GM18861 (cell line): ENCODE results near the gene CFAP73.
"Not testable (repeated sequence)": the region's sequence is repeated elsewhere in the genome, so short reads cannot be mapped to it uniquely, and the experiment has no call there.

Source experiments
- ATAC-seq: cut with Tn5 transposase; IDR thresholded peaks from one replicate; pipeline ENCODE4 v1.9.1; 2021; ENCODE audit not compliant: unreplicated experiment

CFAP73 gene

DNA sequence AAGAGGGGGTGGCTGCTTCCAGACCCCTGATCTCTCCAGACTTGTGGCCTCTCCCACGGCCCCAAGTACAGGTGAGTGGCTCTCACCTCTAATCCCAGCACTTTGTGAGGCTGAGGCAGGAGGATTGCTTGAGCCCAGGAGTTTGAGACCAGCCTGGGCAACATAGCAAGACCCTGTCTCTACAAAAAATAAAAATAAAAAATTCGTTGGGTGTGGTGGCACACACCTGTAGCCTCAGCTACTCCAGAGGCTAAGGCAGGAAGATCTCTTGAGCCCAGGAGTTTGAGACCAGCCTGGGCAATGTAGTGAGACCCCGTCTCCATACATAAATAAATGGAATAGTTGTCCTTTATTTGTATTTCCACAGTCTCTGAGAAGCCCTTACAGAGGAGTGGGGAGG, 7.8 kb upstream of the CFAP73 start:
- not testable (repeated sequence) for ATAC-seq

DNA sequence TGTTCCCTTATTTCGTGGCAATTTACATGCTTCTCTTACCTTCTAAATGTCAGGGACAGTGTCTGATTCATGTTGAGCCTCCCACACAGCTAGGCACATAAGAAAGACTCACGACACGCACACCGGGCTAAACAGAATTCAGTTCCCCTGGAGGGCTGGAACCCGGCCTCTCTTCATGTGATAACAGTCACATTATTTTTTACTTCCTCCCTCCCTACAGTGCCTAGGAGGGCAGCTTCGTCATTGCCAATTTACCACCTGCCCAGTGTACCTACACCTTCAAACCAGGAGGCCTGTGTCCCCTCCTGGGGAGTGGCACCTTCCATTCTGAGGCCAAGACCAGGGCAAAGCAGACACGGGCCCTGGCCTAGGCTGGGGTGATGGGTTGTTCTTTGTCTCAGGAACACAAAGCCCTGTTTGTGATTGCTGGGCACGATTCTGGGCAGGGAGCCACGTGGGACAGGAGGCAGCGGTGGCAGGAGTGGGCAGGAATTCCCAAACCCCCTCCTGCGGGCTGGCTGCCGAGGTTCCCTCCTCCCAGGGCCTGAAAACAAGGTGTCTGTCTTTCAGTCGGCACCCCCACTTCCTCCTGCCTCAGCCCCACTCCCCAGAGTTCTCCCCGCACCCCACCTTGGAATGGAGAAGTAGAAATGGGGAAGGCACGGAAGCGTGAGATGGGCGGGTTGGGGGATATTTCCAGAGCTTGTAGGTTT, 7.2 kb upstream of the CFAP73 start:
- no peak for ATAC-seq

DNA sequence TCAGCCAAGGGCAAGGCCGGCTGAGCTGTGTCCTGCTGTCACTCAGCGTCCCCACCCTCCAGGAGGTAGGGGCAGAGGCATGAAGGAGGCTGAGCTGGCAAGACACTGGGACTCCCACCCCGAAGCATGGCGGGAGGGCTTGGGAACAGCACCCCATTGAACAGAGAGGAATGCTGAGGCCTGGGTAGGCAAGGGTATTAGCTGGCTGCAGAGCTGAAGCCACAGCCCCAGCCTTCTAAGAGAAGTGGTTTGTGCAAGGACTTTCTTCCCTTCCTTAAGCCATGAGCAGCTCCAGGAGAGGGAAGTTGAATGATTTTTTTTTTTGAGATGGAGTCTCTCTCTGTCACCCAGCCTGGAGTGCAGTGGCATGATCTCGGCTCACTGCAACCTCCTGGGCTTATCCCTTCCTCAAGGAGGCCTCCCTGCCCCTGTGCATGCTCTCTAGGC, 6.6 kb upstream of the CFAP73 start:
- no peak for ATAC-seq

DNA sequence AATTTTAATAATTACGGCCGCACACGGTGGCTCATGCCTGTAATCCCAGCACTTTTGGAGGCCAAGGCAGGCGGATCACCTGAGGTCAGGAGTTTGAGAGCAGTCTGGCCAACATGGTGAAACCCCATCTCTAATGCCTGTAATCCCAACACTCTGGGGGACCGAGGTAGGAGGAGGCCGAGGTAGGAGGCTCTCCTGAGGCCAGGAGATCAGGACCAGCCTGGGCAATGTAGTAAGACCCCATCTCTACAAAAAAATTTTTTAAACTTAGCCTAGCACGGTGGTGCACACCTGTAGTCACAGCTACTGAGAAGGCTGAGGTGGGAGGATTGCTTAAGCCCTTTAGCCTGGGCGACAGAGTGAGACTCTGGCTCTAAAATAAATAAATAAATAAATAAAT, 5.6 kb upstream of the CFAP73 start:
- no peak for ATAC-seq

DNA sequence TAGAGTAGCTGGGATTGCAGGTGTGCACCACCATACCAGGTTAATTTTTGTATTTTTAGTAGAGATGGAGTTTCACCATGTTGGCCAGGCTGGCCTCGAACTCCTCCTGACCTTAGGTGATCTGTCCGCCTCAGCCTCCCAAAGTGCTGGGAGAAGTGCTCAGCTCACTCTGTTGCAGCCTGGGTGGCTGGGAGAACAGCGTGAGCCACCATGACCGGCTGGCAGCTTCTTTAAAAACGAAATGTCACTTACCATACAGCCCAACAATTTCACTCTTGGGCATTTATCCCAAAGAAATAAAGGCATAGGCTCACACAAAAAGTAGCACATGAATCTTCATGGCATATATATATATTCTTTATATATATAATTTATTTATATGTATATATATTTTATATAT, 4.7 kb upstream of the CFAP73 start:
- no peak for ATAC-seq

DNA sequence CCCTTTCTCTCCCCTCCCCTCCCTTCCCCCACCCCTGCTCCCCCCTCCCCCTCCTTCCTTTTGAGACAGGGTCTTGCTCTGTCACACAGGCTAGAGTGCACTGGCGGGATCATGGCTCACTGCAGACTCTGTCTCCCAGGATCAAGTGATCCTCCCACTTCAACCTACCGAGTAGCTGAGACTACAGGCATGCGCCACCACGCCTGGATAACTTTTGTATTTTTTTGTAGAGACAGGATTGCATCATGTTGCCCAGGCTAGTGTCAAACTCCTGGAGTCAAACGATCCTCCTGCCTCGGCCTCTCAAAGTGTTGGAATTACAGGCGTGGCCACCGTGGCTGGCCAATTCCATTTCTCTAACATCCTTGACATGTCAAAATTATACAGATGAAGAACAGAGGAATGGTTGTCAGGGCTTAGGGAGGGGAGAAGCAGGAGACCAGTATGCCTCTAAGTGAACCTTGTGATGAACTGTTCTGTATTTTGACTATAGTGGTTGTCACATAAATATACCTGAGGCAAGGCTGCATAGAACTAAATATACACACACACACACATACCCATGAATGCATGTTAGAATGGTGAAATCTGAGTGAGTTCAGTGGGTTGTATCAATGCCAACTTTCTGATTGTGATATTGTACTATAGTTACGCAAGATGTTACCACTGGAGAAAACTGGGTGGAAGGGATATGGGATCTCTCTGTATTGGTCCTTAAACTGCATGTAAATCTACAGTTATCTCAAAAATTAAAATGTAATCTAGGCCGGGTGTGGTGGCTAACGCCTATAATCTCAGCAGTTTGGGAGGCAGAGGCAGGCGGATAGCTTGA, 3.6 kb upstream of the CFAP73 start:
- ATAC-seq = no peak

DNA sequence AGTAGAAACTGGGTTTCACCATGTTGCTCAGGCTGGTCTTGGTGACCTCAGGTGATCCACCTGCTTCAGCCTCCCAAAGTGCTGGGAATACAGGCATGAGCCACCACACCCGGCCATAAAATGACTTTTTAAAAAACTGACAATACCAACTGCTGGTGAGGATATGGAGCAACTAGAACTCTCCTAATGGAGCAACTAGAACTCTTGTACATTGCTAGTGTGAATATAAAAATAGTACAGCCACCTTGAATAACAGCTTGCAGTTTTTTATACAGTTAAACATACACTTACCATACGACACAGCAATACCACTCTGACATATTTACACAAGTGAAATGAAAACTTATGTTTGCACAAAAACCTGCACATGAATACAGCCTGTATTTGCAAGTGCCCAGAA, 2.5 kb upstream of the CFAP73 start:
- no peak for ATAC-seq

DNA sequence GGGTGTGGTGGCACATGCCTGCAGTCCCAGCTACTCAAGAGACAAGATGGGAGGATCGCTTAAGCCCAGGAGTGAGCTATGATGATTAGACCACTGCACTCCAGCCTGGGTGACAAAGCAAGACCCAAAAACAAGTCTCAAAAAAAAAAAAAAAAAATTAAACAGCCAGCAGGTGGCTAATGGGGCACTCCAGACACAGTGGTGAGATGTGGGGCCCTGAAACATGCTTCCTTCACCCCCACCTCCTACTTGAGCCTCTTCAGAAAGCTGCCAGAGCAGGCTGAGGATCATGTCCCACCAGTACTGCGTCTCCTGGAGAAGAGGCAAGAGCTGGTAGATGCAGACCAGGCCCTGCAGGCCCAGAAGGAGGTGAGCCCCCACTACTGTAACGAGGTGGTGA, 2.1 kb downstream of the CFAP73 start:
- ATAC-seq = no peak

DNA sequence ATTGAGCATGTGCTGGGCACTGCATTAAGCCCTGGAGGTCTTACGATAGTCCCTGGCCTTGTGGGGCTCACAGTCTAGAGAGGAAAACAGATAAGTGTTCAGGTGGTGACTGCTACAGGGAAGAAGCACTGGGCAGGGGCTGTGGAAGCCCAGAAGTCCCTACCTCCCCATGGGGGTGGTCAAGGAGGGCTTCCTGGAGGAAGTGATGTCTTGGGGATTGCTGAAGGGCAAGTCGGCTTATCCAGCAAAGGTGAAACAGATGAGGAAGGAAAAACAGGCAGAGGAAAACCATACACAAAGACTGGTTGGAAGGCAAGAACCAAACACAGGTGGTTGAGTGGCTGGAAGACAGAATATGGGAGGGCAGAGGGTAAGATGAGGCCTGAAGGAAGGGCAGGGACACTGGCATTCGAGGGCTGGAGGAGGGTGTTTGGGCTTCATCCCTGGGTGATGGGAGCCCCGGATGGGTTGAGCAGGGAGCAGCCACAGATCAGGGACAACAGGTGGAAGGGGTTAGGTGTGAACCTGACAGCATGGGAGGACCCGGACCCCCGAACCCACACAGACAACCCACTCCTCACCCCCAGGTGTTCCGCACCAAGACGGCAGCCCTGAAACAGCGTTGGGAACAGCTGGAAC, 2.8 kb downstream of the CFAP73 start:
- no peak for ATAC-seq

DNA sequence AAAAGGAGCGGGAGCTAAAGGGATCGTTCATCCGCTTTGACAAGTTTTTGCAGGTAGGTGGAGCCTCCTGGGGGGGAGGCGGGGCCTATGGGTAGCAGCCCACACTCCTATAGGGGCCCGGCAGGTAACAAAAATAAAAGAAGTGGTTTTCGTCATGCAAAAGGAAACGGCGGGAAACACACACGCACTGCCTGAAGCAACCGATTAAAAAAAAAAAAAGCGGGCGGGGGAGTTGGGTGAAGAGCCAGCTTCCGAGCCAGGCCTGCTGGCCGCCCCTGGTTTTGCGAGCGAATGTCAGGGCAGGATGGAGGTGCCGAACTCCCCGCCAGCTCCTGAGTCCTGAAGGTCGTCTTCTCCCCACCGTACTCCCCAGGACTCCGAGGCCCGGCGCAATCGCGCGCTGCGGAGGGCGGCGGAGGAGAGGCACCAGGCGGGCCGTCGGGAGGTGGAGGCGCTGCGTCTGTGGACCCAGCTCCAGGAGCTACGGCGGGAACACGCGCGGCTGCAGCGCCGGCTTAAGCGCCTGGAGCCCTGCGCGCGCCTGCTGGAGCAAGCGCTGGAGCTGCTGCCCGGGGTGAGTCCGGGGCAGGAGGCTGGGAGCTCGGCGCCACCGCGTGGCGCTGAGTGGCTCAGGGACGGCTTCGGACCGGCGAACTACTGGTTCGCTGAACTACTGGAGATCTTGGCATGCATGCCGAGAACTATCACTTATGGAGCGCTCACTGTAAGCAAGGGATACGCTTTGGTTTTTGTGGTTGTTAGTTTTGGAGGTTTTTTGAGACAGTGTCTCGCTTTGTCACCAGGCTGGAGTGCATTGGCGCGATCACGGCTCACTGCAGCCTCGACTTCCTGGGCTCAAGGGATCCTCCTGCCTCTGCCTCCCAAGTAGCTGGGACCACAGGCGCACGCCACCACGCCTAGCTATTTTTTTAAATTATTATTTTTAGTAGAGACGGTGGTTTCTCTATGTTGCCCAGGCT, 3.6 kb downstream of the CFAP73 start:
- peak; percentile 49 for ATAC-seq

DNA sequence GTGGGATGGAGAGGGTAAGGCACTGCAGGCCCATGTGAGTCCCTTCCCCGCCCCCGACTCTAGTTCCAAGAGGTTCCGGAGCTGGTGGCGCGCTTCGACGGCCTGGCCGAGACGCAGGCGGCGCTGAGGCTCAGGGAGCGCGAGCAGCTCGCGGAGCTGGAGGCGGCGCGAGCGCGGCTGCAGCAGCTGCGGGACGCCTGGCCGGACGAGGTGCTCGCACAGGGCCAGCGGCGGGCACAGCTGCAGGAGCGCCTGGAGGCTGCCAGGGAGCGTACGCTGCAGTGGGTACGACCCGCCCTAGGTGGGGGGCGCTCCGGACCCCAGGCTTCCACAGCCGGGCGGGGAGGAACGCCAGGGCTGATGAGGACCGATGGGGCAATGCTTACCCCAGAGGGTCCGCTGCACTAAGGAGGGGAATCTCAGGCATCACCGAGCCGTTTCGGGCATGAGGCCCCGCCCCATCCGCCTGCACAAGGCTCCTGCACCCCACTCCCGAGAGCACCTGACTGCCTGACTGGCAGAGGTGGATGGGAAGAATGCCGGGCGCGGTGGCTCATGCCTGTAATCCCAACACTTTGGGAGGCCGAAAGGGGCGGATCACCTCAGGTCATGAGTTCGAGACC, 4.9 kb downstream of the CFAP73 start:
- ATAC-seq = no peak

DNA sequence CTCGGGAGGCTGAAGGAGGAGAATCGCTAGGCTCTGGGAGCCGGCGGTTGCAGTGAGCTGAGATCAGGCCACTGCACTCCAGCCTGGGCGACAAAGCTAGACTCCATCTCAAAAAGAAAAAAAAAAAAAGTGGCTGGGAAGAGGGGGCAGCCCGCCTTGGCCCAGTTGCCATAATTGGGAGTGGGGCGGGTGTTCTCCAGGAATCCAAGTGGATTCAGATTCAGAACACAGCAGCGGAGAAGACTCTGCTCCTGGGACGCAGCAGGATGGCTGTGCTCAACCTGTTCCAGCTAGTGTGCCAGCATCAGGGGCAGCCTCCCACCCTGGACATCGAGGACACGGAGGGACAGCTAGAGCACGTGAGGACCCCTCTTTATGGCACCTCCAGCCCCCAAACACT, 5.5 kb downstream of the CFAP73 start:
- no peak for ATAC-seq

DNA sequence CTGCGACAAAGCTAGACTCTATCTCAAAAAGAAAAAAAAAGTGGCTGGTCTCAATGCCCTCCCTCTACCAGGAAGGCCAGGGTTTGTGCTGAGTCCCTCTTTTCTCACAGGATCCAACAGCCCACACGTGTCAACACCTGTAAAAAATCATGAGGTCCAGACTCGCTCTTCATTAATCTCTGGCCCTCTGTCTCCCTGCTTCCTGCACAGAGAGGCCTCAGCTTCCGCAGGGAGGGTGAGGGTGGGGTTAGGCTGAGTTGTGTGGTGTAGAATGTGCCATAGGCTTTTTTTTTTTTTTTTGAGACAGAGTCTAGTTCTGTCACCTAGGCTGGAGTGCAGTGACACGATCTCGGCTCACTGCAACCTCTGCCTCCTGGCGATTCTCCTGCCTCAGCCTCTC, 6.1 kb downstream of the CFAP73 start:
- no peak for ATAC-seq

DNA sequence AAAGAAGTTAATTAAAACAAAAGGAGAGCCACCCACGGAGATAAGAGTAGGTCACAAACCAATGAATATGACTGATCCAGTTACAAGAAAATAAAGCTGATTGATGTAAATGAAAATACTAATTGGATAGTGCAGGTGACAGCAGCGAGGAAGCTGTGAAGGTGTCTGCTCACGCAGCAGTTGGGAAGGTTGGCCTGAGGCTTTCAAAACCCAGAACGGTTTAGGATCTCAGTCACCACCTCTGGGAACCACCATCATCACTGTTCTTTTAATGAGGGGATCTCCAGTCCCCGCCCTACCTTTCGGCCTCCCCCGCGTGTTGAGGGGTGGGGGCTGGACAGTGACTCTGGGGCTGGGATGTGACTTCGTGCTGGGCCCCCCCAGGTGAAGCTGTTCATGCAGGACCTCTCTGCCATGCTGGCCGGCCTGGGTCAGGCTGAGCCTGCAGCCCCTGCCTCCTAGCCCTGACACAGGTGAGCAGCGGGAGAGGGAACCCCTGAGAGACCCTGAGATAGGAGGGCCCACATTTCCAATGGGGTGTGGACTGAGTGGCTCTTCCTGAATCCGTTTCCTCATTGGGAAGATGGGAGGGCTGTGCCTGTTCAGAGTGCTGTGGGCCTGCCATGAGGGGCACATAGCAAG, 7.8 kb downstream of the CFAP73 start:
- ATAC-seq = no peak

DNA sequence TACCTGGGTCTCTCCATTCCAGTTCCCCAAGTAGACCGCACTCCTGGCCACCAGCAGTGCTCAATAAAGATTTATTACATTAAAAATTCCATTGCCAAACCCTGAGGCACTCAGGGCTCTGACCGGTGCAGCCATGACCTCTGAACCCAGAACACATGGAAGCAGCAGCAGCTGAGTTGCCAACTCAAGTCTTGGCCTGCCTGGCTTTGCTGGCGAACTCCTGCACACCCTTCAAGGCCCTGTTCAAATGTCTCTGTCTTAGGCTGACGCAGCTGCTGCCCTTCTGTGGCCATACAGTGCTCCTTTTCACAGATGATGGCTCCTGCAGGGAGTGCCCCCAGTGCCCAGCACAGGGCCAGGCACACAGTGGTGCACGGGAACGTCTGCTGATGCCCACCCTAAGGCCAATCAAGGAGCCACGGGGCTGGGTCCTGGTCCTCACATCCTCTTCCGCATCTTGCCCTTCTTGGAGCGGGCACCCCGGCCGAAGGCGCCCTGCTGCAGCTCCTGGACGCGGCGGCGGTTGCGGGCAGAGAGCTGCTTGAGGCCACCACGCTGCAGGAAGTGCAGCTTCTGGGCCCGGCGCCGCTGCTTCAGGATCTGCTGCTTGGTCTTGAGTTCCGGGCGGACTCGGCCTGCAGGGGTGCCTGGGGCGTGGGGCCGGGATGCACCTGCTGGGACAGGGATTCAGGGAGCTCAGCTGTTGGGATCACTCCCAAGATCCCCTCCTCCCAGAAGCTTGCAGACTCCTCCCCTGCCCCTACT, 9.1 kb downstream of the CFAP73 start:
- ATAC-seq = no peak

DNA sequence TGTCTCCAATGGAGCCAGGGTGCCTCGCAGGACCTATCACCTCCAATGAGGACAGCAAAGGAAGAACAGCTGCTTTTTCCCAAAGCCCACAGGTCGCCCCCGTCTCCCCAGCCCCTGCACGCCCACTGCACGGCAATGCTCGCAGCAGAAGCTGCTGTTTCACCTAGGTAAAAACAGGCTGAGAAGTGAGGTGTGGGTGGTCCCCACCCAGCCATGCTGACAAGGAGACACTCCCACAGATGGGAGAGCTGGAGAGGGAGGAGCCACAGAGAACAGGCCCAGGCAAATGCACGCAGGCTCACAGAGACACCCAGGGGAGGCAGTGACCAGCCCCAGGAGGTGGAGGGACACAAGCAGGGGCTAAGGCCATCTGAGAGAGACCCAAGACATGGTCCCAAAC, 10.4 kb downstream of the CFAP73 start:
- no peak for ATAC-seq

DNA sequence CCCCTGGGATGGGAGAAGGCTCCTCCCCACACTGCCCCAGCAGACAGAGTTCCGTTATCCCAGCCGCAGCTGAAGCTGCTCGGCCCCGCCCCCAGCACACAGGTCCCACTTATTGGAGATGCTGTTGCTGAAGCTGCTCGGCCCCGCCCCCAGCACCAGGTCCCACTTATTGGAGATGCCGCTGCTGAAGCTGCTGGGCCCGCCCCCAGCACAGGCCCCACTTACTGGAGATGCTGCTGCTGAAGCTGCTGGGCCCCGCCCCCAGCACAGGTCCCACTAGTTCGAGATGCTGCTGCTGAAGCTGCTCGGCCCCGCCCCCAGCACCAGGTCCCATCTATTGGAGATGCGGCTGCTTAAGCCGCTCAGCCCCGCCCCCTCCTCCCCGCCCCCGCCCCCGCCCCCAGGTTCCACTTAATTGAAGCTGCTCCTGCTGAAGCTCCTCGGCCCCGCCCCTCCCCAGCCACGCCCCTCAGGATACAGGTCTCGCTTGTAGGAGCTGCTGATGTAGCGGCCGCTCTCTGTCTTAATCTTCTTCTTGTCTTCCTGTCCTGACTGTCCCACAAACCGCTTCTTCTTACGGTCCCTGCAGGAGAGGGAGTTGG, 12.0 kb downstream of the CFAP73 start:
- peak; percentile 47 for ATAC-seq

DNA sequence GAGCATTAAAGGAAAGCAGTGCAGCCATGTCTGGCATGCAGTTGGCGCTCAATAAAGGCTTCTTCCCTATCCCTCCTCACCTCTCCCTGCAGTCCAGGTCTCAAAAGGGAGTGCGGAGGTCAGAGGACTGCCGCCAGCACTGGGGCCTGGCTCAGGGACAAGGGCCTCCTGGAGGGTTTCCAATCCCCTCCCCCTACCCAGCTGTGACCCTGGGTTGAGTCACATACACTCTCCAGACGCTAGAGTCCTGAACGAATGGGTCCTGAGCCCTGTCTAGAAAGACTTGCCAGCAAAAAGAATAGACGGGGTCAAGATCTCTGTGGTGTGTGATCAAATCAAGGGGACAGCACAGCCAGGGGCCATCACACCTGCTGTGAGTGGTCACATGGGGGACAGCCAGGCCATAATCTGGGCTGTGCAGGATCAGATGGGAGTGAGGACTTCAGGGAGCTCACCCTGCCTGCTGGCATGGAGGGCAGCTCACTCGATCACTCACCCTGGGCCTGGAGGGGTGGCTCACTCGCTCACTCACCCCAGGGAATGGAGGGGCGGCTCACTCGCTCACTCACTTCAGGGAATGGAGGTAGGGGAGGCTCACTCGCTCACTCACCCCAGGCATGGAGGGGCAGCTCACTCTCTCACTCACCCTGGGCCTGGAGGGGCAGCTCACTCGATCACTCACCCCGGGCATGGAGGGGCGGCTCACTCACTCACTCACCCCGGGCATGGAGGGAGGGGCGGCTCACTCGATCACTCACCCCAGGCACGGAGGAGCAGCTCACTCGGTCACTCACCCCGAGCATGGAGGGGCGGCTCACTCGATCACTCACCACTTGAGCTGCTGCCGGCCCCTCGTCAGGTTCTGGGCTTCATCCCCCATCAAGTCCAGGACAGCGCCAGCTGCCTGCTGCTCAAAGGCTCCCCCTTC, 12.8 kb downstream of the CFAP73 start:
- no peak for ATAC-seq
